Trophoblast cell (in vitro differentiated cells and primary cell): ENCODE data around the gene HERC6.

Experiments used
- DNase-seq, 2 donors: peaks; one replicate each; pipeline ENCODE4 v3.0.0-alpha.2; 2016
- H2AFZ ChIP-seq: 2 replicates; pipeline ENCODE4 v1.6.1; 2013; ENCODE audit warnings: low read length, moderate library complexity, mild to moderate bottlenecking; ENCODE audit not compliant: insufficient read depth, poor library complexity
- H2AK5ac ChIP-seq: 2 replicates; pipeline ENCODE4 v1.6.1; 2013; ENCODE audit warnings: mild to moderate bottlenecking, low read length
- H2BK120ac ChIP-seq: 2 replicates; pipeline ENCODE4 v1.6.1; 2013; ENCODE audit warnings: low read length, mild to moderate bottlenecking, moderate library complexity; ENCODE audit not compliant: insufficient read depth, poor library complexity
- H2BK12ac ChIP-seq: 2 replicates; pipeline ENCODE4 v1.6.1; 2013; ENCODE audit warnings: mild to moderate bottlenecking, low read length, moderate library complexity
- H2BK5ac ChIP-seq: 2 replicates; pipeline ENCODE4 v1.6.1; 2013; ENCODE audit warnings: low read length, low read depth, moderate library complexity, mild to moderate bottlenecking; ENCODE audit not compliant: poor library complexity
- H3K14ac ChIP-seq: 2 replicates; pipeline ENCODE4 v1.6.1; 2013; ENCODE audit warnings: mild to moderate bottlenecking, low read length
- H3K18ac ChIP-seq: 2 replicates; pipeline ENCODE4 v1.6.1; 2013; ENCODE audit warnings: mild to moderate bottlenecking, low read length
- H3K23ac ChIP-seq: 2 replicates; pipeline ENCODE4 v1.6.1; 2013; ENCODE audit warnings: low read length
- H3K27ac ChIP-seq: 2 replicates; pipeline ENCODE4 v1.5.1; 2013; ENCODE audit warnings: low read depth, mild to moderate bottlenecking, inconsistent platforms, low read length, moderate library complexity
- H3K27me3 ChIP-seq: 2 replicates; pipeline ENCODE4 v1.6.1; 2013; ENCODE audit warnings: inconsistent platforms, mild to moderate bottlenecking, low read length, moderate library complexity; ENCODE audit not compliant: insufficient read depth
- H3K36me3 ChIP-seq, 2 experiments: 1 replicate in 1 of 2; 2 replicates in 1 of 2; pipeline ENCODE4 v1.6.1; 2013; ENCODE audit warnings: low read length in 2 of 2, mild to moderate bottlenecking in 2 of 2, moderate library complexity in 1 of 2; ENCODE audit not compliant: insufficient read depth in 2 of 2, control insufficient read depth in 1 of 2
- H3K4ac ChIP-seq: 2 replicates; pipeline ENCODE4 v1.6.1; 2013; ENCODE audit warnings: low read depth, mild to moderate bottlenecking, low read length, moderate library complexity
- H3K4me1 ChIP-seq, 2 experiments: 1 replicate in 1 of 2; 2 replicates in 1 of 2; pipeline ENCODE4 v1.6.1; 2013; ENCODE audit warnings: low read length in 2 of 2, mild to moderate bottlenecking in 2 of 2, moderate library complexity in 1 of 2; ENCODE audit not compliant: insufficient read depth in 2 of 2, control insufficient read depth in 1 of 2
- H3K4me2 ChIP-seq: 2 replicates; pipeline ENCODE4 v1.6.1; 2013; ENCODE audit warnings: inconsistent platforms, mild to moderate bottlenecking, low read length, moderate library complexity
- H3K4me3 ChIP-seq: 2 replicates; pipeline ENCODE4 v1.5.1; 2013; ENCODE audit warnings: mild to moderate bottlenecking, low read depth, low read length, inconsistent platforms
- H3K79me1 ChIP-seq: one replicate; pipeline ENCODE4 v1.6.1; 2013; ENCODE audit warnings: low read length
- H3K79me2 ChIP-seq: 2 replicates; pipeline ENCODE4 v1.6.1; 2013; ENCODE audit warnings: low read length, mild to moderate bottlenecking; ENCODE audit not compliant: control insufficient read depth, insufficient read depth, poor library complexity
- H3K9ac ChIP-seq: 2 replicates; pipeline ENCODE4 v1.6.1; 2013; ENCODE audit warnings: mild to moderate bottlenecking, low read length
- H3K9me3 ChIP-seq: 2 replicates; pipeline ENCODE4 v1.6.1; 2013; ENCODE audit warnings: low read depth, mild to moderate bottlenecking, control low read depth, inconsistent platforms, low read length; ENCODE audit not compliant: insufficient read depth
- H4K12ac ChIP-seq: 2 replicates; pipeline ENCODE4 v1.6.1; 2013; ENCODE audit warnings: low read depth, mild to moderate bottlenecking, low read length, moderate library complexity
- H4K8ac ChIP-seq: 2 replicates; pipeline ENCODE4 v1.6.1; 2013; ENCODE audit warnings: low read depth, mild to moderate bottlenecking, low read length, moderate library complexity
- H4K91ac ChIP-seq: one replicate; pipeline ENCODE4 v1.6.1; 2013; ENCODE audit warnings: low read depth, mild to moderate bottlenecking, low read length, moderate library complexity
- WGBS: extraction: QIAGEN DNeasy Blood & Tissue Kit; methylation state at CpG from one replicate; pipeline ENCODE4 v1.1.7; 2013; ENCODE audit warnings: missing lambda C conversion rate; ENCODE audit not compliant: insufficient read length, insufficient coverage; ENCODE audit errors: extremely low coverage; 5-methylcytosine and 5-hydroxymethylcytosine counted together

Gene HERC6

DNA sequence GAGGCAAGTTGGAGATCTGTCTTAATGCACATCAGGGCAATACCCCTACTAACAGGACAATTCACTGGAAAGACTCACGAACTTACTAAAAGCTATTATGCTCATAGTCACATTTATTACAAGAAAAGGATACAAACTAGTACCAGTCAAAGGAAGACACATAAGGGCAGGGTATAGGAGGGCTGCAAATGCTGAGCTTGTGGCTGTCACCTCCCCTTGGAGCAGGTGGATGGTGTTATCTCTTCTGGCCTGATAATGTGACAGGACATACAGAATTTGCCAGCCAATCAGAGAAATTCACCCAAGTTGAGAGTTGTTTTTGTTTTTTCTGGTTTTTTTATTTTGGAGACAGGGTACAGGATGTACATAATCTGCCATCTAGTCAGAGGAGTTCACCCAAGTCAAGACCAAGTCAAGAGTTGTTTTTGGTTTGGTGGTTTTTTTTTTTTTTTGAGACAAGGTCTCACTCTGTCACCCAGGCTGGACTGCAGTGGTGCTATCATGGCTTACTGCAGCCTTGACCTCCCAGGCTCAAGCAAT lies 87.1 kb downstream of the HERC6 start:
- Histone ChIP-seq H2BK12ac (no peak overlapping the region), H2AFZ (no peak overlapping the region), H3K27me3 (no peaks in the 10 kb centered on the region), H3K36me3 (no peaks in the 10 kb centered on the region), H3K79me1 (no peaks in the 10 kb centered on the region), H3K18ac (no peak overlapping the region), H3K4me1 (no peaks in the 10 kb centered on the region), H3K4me3 (no peak overlapping the region), H3K79me2 (no peaks in the 10 kb centered on the region), H3K23ac (no peak overlapping the region), H3K4me2 (no peak overlapping the region), H2AK5ac (no peak overlapping the region), H3K9me3 (no peaks in the 10 kb centered on the region), H3K4ac (no peak overlapping the region), H3K9ac (no peak overlapping the region), H3K27ac (no peak overlapping the region), H4K8ac (no peak overlapping the region), H4K12ac (no peak overlapping the region), H2BK120ac (no peak overlapping the region), H2BK5ac (no peak overlapping the region), H3K14ac (no peak overlapping the region), H4K91ac (no peak overlapping the region)
- no peak for DNase-seq
- no CpG with 5 or more reads among the region's 1 CpG for WGBS

- no peak overlapping the region for H4K8ac ChIP-seq
- H3K4ac ChIP-seq = no peak overlapping the region
- no peak overlapping the region for H3K23ac ChIP-seq
- no peak overlapping the region for H4K12ac ChIP-seq
- no peak overlapping the region for H2AFZ ChIP-seq
- H3K9ac ChIP-seq = no peak overlapping the region
- H3K18ac ChIP-seq = no peak overlapping the region
- H4K91ac ChIP-seq = no peak overlapping the region
- H3K9me3 ChIP-seq = no peaks in the 10 kb centered on the region
- H3K4me2 ChIP-seq = no peak overlapping the region
- H3K4me3 ChIP-seq = no peak overlapping the region
- no peaks in the 10 kb centered on the region for H3K27me3 ChIP-seq
- no peak overlapping the region for H2BK12ac ChIP-seq
- H2AK5ac ChIP-seq = no peak overlapping the region
- H3K79me2 ChIP-seq = no peaks in the 10 kb centered on the region
- no peaks in the 10 kb centered on the region for H3K36me3 ChIP-seq
- DNase-seq = no peak
- H2BK5ac ChIP-seq = no peak overlapping the region
- WGBS = no CpG with 5 or more reads among the region's 2 CpGs
- no peak overlapping the region for H3K27ac ChIP-seq
- no peaks in the 10 kb centered on the region for H3K4me1 ChIP-seq
- H2BK120ac ChIP-seq = no peak overlapping the region
- no peak overlapping the region for H3K14ac ChIP-seq
- H3K79me1 ChIP-seq = no peaks in the 10 kb centered on the region
These were observed 88.7 kb downstream of the HERC6 start for GRCh38 chr4:88467392-88467791.

GRCh38 chr4:88477229-88477860 lies 98.7 kb downstream of the HERC6 start:
- Histone ChIP-seq H3K4me2 (no peak overlapping the region), H2BK120ac (no peak overlapping the region), H2BK12ac (no peak overlapping the region), H2BK5ac (no peak overlapping the region), H3K18ac (no peak overlapping the region), H4K8ac (no peak overlapping the region), H4K12ac (no peak overlapping the region), H3K14ac (no peak overlapping the region), H3K4ac (no peak overlapping the region), H3K4me3 (no peak overlapping the region), H3K79me1 (no peaks in the 10 kb centered on the region), H2AK5ac (no peak overlapping the region), H3K27ac (no peak overlapping the region), H3K4me1 (no peaks in the 10 kb centered on the region), H3K79me2 (no peaks in the 10 kb centered on the region), H2AFZ (no peak overlapping the region), H3K9ac (no peak overlapping the region), H3K23ac (no peak overlapping the region), H3K9me3 (no peaks in the 10 kb centered on the region), H3K36me3 (no peaks in the 10 kb centered on the region), H4K91ac (no peak overlapping the region), H3K27me3 (no peaks in the 10 kb centered on the region)
- DNase-seq = no peak
- WGBS = 100% methylated on average over 3 of the region's 5 CpGs

DNA sequence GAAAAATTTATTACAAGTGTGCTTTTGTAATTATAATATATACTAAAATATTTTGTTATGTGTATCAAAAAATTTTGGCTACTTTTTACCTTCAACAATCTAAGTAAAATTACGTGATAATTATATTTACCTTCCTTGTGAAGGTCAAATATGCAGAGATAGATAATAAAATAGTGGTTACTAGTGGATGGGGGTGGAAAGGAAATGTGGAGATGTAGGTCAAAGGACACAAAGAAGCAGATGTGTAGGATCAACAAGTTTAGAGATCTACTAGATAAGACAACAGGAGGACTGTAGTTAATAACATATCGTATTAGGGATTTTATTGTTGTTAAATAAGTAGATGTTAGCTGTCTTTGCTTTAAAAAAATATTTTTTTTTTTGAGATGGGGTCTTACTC lies 99.6 kb downstream of the HERC6 start:
- Histone ChIP-seq H4K8ac (no peak overlapping the region), H2AK5ac (no peak overlapping the region), H3K79me1 (no peaks in the 10 kb centered on the region), H3K4me3 (no peak overlapping the region), H3K27me3 (no peaks in the 10 kb centered on the region), H3K23ac (no peak overlapping the region), H2BK12ac (no peak overlapping the region), H3K4me2 (no peak overlapping the region), H3K4me1 (no peaks in the 10 kb centered on the region), H4K91ac (no peak overlapping the region), H2BK120ac (no peak overlapping the region), H3K4ac (no peak overlapping the region), H2AFZ (no peak overlapping the region), H4K12ac (no peak overlapping the region), H3K18ac (no peak overlapping the region), H2BK5ac (no peak overlapping the region), H3K9me3 (no peaks in the 10 kb centered on the region), H3K14ac (no peak overlapping the region), H3K79me2 (no peaks in the 10 kb centered on the region), H3K9ac (no peak overlapping the region), H3K36me3 (no peaks in the 10 kb centered on the region), H3K27ac (no peak overlapping the region)
- no peak for DNase-seq
- no CpG with 5 or more reads among the region's 2 CpGs for WGBS
